ENCODE measurements around the gene PNPLA3.
A peak's percentile ranks its signal among the peaks of the same experiment; 100 is the strongest.

Gene PNPLA3

DNA sequence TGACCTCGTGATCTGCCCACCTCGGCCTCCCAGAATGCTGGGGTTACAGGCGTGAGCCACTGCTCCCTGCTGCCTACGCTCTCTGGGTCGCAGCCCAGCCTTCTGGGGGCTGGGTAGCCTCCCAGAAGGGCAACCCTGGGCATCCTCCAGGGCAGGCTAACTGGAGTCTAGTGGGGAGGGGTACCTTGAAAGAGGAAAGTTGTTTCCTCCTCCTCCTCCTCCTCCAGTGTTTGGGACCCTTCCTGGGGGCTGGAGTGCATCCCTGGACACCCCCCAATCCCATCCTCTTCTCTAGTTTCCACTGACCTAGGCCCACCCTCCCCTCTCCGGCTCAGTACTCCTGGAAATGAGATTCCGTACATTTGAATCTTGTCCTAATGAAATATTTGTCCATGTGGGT is 1.3 kb downstream of the PNPLA3 start:
- no peak for FAIRE-seq

GRCh38 chr22:43925433-43926348 is 2.1 kb downstream of the PNPLA3 start:
- FAIRE-seq = no peak

- FAIRE-seq = no peak
These were observed 2.7 kb downstream of the PNPLA3 start for GRCh38 chr22:43926349-43926710.

DNA sequence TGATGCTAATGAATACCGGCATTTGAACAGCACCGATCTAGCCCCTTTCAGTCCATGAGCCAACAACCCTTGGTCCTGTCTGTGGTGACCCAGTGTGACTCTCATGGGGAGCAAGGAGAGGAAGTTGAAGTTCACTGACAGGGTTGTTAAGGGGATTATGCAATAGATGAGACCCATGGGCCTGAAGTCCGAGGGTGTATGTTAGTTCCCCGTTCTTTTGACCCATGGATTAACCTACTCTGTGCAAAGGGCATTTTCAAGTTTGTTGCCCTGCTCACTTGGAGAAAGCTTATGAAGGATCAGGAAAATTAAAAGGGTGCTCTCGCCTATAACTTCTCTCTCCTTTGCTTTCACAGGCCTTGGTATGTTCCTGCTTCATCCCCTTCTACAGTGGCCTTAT is 4.9 kb downstream of the PNPLA3 start:
- FAIRE-seq = no peak

DNA sequence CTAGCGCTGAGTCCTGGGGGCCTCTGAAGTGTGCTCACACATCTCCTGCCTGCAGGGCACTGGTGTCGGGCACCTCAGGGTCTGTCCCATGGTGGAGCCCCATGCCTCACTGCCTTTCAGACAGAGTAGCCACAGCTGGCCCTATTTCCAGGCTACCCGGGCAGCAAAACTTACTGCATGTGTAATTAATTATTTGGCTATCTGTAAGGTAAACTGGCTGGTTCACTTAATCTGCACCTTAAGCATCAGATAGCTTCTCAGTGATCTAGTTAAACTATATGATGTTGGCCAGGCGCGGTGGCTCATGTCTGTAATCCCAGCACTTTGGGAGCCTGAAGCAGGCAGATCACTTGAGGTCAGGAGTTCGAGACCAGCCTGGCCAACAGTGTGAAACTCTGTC is 5.3 kb downstream of the PNPLA3 start:
- FAIRE-seq = no peak

GRCh38 chr22:43931771-43932170 is 8.2 kb downstream of the PNPLA3 start:
- no peak for FAIRE-seq

DNA sequence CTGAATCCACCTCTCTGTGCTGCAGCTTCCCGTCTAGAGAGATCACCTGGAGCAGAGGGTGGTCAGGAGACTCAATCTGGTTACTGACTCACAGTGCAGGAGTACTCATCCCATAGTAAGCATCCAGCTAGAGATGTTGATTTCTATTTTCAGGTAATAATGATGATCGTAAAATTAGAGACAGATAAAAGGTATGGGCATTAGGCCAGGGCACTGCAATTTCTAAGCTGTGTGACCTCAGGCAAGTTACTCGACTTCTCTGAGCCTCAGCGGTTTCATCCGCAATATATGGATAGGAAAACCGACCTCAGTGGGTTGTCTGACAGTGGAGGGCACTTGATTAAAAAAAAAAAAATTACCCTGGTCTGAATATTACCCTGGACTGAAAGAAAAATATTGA is 17.8 kb downstream of the PNPLA3 start:
- FAIRE-seq = no peak

GRCh38 chr22:43944670-43945430 is 21.2 kb downstream of the PNPLA3 start:
- no peak for FAIRE-seq

DNA sequence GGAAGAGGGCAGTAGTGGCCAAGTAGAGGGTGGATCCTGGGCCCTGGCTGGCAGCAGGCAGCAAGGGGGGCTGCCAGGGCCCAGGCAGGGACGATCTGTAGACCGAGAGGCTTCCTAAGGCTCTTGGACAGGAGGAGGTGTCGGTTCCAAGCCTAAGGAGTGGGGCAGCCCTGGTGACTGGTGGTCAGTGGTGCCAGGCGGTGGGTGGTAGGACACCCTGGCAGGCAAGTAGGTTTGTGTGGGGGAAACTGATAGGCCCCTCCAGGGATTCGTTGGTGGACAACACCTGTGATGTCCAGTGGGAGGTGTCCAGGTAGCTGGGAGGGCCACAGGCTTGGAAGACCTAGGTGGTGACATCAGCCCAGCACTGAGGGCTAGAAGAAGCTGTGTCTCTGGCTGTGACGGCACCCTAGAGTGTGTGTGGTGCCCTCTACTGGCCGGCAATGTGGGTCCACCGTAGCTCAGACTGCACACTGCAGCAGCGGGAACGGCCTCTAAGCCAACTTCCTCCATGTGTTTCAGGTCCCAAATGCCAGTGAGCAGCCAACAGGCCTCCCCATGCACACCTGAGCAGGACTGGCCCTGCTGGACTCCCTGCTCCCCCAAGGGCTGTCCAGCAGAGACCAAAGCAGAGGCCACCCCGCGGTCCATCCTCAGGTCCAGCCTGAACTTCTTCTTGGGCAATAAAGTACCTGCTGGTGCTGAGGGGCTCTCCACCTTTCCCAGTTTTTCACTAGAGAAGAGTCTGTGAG is 22.2 kb downstream of the PNPLA3 start:
- no peak for FAIRE-seq

DNA sequence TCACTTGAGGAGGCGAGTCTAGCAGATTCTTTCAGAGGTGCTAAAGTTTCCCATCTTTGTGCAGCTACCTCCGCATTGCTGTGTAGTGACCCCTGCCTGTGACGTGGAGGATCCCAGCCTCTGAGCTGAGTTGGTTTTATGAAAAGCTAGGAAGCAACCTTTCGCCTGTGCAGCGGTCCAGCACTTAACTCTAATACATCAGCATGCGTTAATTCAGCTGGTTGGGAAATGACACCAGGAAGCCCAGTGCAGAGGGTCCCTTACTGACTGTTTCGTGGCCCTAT is 22.7 kb downstream of the PNPLA3 start:
- no peak for FAIRE-seq

GRCh38 chr22:43948836-43949406 is 25.3 kb downstream of the PNPLA3 start:
- no peak for FAIRE-seq

GRCh38 chr22:43951391-43951790 is 27.8 kb downstream of the PNPLA3 start:
- no peak for FAIRE-seq

- FAIRE-seq = no peak
These were observed 28.4 kb downstream of the PNPLA3 start for GRCh38 chr22:43951966-43952365.

- no peak for FAIRE-seq
These were observed 30.6 kb downstream of the PNPLA3 start for GRCh38 chr22:43953988-43954785.

DNA sequence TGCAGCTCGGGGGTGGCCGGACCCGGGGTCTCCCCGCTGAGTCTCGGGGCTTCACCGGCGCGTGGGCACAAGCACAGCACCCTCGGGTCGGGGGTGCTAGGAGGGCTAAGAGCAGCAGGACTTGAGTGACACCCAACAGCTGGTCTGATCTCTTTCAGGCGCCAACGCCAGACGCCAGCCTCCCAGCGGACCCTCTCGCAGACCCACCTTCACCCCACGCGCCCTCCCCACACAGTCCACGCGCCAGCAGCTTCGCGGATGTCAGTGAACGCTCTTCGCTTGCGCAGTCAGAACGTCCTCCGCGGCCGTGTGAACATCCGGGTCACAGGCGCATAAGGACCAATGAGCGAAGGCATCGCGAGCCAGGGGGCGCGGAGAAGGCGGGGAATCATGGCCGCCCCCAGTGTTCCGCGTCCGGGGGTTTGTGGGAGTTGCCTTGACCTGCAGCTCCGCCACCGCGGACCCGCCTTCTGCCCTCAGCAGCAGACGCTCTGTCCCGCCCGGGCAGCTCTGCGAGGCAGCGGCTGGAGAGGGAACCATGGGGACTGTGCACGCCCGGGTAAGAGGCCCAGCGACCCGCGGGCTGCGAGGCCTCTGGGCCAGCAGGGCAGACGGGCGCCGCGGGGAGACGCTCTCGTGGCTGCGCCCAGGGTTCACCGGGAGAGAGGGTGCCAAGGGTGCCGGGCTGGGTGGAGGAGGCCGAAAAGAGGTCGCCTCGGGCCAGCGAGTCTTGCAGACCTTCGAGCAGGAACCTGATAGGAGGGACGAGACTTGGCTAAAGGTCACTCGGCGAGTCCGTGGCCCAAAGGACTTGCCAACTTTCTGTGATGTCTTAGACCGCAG is 31.7 kb downstream of the PNPLA3 start, which contains the start of gene SAMM50:
Gene SAMM50, plus strand, starts transcription at position 403 of the 843 bp plus-strand sequence. Its CDS starts 136 bp downstream, at position 539.
- FAIRE-seq = peak; percentile 88

DNA sequence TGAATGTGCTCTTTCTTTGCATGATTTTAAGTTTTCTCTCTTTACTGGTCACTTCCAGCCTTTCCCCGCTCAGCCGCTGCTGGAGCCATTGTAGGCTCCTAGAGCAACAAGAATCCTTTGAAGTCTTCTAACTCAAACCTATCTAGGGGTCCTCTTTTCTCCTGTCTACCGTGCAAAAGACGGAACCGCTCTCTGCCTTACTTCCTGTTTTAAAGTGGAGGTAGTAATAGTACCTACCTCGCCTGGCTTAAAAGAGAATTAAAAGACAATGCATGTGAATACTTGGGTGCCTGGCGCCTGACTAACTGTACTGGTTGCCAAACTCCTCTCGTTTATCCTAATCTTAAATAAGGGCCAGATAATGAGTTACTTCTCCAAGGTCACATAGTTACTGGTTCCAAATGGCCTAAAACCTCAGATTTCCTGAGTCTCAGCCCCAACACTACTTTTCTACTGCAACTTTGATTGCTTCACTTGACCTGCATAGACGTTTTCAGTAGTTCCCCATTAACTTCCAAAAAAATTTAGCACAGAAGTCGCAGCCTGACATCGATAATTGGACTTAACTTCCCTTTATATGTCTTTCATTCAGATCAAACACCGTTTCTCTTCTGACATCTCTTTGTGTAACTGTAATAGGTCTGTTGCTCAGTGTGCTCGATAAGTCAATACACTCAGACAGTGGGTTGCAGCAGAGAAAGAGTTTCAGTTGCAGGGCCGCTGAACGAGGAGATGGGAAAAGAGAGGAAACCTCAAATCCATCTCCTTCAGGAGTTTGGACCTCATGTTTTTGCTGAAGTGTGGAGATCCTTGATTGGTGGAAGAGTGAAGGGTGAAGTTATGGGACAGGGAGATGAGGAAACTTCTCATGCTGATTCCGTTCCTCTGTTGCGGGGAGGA is 32.5 kb downstream of the PNPLA3 start:
- no peak for FAIRE-seq

DNA sequence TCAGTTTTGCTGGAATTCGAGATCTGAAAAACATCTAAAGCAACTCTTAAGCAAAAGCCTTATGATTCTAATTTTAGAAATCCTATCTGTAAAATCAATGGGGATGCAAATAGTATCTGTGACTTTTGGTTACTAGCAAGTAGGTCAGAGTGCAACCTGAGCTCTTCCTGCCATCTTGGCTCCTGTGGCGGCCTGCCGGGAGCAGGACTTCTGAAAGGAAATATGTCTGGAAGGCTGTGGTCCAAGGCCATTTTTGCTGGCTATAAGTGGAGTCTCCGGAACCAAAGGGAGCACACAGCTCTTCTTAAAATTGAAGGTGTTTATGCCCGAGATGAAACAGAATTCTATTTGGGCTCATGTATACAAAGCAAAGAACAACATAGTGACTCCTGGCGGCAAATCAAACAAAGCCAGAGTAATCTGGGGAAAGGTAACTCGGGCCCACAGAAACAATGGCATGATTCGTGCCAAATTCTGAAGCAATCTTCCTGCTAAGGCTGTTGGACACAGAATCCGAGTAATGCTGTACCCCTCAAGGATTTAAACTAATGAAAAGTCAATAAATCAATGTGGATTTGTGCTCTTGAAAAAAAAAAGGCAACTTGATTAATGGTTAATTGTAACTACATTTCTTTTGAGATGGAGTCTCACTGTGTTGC is 33.3 kb downstream of the PNPLA3 start:
- FAIRE-seq = peak; percentile 48

DNA sequence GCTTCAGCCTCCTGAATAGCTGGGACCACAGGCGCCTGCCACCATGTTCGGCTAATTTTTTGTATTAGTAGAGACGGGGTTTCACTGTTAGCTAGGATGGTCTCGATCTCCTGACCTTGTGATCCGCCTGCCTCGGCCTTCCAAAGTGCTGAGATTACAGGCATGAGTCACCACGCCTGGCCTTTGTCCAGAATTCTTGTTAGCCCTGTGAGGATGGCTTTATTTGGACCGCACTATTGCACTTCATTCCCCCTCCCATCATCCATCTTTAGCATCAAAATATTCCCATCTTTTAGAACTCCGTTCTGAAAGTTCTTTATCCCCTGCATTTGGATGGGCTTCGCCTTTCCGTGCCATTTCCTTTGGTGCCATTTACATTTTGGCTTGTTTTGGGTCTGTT is 34.3 kb downstream of the PNPLA3 start:
- FAIRE-seq = no peak

- no peak for FAIRE-seq
These were observed 40.8 kb downstream of the PNPLA3 start for GRCh38 chr22:43964314-43964857.
